DMS114 treated with DMSO at 0.1 percent for 48 hours (cell line): Measurements from ENCODE around the gene LYRM7.
A peak's percentile ranks its signal among the peaks of the same experiment; 100 is the strongest.
"Not testable (repeated sequence)": the region's sequence is repeated elsewhere in the genome, so short reads cannot be mapped to it uniquely, and the experiment has no call there.

Experiments
- DNase-seq: peaks from one replicate; lab custom pipeline; 2025; ENCODE audit not compliant: unreplicated experiment; lab: John Stamatoyannopoulos, UW

LYRM7 gene

GRCh38 chr5:131170540-131171275 is at the start of gene LYRM7:
TSS of gene LYRM7 (plus strand) at chr5:131170944. CDS start at chr5:131171021, 77 bp downstream.
- peak; percentile 100 for DNase-seq

GRCh38 chr5:131127244-131127643 is 43.5 kb upstream of the LYRM7 start:
- DNase-seq, result not testable (repeated sequence)

DNA sequence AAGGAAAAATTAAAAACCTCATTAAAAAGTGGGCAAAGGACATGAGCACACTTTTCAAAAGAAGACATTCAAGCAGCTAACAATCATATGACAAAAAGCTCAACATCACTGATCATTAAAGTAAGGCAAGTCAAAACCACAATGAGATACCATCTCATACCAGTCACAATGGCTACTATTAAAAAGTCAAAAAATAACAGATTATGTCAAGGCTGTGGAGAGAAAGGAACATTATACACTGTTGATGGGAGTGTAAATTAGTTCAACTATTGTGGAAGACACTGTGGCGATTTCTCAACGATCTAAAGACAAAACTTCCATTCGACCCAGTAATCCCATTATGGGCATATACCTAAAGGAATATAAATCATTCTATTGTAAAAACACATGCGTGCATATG is 41.4 kb upstream of the LYRM7 start:
- no peak for DNase-seq

- DNase-seq, result not testable (repeated sequence)
These were observed 37.7 kb upstream of the LYRM7 start for GRCh38 chr5:131133091-131133490.

DNA sequence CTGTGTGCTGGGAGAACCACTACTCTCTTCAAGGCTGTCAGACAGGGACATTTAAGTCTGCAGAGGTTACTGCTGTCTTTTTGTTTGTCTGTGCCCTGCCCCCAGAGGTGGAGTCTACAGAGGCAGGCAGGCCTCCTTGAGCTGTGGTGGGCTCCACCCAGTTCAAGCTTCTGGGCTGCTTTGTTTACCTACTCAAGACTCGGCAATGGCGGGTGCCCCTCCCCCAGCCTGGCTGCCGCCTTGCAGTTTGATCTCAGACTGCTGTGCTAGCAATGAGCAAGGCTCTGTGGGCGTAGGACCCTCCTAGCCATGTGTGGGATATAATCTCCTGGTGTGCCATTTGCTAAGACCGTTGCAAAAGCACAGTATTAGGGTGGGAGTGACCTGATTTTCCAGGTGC is 32.3 kb upstream of the LYRM7 start:
- not testable (repeated sequence) for DNase-seq

DNA sequence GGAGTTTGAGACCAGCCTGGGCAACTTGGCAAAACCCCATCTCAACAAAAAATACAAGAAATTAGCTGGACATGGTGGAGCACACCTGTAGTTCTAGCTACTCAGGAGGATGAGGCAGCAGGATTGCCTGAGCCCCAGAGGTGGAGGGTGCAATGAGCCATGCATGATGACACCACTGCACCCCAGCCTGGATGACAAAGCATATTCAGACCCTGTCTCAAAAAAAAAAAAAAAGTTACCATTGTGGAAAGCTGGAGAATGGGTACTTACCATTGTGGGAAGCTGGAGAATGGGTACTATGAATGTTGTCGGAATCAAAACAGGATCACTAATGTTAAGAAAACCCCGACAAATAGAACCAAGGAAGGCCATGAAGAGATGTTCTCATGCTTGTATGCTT is 31.4 kb upstream of the LYRM7 start:
- DNase-seq, result no peak

GRCh38 chr5:131142970-131143617 is 27.6 kb upstream of the LYRM7 start:
- DNase-seq, result no peak

DNA sequence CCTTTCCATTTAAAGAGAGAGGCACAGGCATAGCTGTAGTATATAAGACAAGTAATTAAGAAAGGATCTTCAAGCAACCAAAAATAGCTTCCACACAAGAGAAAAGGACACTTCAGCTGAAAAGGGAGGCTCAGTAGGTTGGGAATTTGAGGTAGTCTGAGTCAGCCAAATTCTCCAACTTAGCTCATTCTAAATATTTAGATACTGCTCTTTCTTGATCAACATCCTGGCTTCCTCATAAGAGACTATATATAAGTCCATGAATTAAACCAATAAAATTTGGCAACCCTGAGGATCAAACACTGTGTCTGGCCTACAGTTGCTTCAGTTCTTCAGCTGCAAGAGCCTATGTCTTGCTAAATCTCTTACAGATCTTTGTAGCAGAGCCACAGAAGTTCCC is 23.5 kb upstream of the LYRM7 start:
- no peak for DNase-seq

DNA sequence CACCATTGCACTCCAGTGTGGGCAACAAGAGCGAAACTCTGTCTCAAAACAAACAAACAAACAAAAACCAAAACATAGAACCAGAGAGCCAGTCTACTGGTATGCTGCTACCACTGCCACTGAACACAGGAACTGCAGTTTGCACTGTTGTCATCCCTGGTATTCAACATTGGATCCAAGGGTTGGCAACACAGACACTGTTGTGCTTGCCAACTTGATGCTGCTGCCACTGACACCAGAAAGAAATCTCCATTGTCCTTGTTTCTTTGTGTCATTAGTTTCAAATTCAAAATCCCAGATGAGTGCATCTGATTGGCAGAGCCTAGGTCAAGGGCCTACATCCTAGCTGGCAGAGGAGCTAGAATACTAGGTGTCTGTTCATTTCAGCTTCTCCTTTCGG is 21.9 kb upstream of the LYRM7 start:
- DNase-seq, result no peak

- DNase-seq, result no peak
These were observed 20.3 kb upstream of the LYRM7 start for GRCh38 chr5:131150408-131150807.

GRCh38 chr5:131151216-131151615 is 19.5 kb upstream of the LYRM7 start:
- DNase-seq, result no peak

GRCh38 chr5:131156385-131156784 is 14.4 kb upstream of the LYRM7 start:
- no peak for DNase-seq

DNA sequence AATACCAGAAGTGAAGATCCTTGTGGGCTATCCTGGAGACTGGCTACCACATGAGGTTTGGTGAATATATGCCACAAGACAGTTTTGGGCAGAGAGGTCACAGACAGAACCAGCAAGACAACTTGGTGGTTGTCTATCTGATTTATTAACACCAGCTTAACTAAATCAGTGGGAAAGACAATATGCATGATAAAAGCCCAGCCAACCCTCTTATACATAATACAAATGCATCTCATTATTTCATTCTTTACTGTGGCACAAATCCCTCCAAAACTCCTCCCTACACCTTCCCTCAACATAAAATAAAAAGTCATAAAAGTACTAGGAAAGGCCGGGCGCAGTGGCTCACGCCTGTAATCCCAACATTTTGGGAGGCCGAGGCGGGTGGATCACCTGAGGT is 13.8 kb upstream of the LYRM7 start:
- DNase-seq, result no peak

DNA sequence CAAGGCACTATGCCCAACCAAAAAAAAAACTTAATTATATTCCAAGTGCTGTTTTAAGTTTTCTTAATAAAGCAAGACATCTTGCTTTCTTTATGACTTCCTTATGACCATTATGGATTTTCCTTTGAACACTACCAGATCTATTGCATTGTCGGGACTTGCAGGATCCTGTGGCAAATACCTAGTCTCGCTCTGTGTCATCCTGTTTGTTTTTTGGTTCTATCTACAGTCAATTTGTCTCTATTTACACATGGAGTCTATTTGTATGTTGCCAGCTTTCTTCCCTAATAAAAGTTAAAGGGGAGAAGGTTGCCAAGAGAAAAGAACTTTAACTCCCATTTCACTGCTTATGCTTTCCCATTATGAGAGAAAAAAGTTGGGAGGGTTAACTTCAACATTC is 10.6 kb upstream of the LYRM7 start:
- no peak for DNase-seq

DNA sequence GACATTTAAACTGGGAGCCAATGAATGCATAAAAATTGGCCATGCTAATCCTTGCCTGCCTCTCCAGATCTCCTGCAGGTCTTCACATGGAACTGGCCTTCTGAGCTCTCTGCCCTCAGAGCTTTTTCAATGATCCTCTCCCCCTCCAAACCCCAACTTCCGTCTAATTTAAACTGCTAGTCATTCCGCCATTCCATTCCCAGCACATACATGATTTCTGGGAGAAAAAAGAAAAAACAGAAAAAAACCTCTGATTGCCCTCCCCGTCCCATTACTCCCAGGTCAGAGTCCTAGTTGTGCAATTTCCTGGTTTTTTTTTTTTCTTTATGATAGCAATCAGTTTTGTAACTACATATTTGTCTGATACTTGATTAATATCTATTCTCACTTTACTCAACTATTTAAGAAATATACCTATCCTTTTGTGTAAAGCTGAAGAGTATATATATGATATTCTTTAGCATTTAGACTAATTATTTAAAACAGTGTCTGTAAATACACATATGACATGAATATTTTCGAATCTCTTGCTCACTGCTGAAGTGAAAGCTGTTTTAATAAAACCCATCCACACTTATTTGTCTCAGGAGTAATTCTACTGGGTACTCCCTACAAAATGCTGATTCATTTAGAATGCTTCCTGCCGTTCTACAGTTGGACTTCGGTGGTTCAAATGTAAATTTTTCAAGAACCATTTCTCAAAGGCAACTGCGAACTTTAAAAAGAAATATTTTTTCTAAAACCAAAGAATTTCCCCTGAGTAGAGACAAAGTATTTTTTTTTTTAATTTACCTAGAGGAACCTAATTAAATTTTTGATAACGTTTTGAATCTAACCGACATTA is 7.2 kb upstream of the LYRM7 start:
- no peak for DNase-seq

- DNase-seq, result peak; percentile 54
These were observed 6.3 kb upstream of the LYRM7 start for GRCh38 chr5:131164191-131165118.

GRCh38 chr5:131165119-131165727 is 5.5 kb upstream of the LYRM7 start, which contains the start of gene HINT1:
TSS of gene HINT1 (minus strand) at chr5:131165256. CDS start at chr5:131165205, 51 bp downstream.
- DNase-seq, result peak; percentile 78

GRCh38 chr5:131167615-131168014 is 3.1 kb upstream of the LYRM7 start:
- no peak for DNase-seq

- DNase-seq, result no peak
These were observed 769 bp upstream of the LYRM7 start for GRCh38 chr5:131169810-131170539.
